ENCODE results near the gene PIP5K1C. TPM values are rescaled to one million over a fixed set of nuclear protein-coding genes. Genes with fewer than 3 reads are reported as not detected.
A peak's percentile ranks its signal among the peaks of the same experiment; 100 is the strongest.
"Not testable (repeated sequence)": the region's sequence is repeated elsewhere in the genome, so short reads cannot be mapped to it uniquely, and the experiment has no call there.

PIP5K1C gene
- total RNA-seq, 1 donor from 2014 or later: 6.3 TPM

GRCh38 chr19:3669947-3670795 is 30.1 kb downstream of the PIP5K1C start:
- Histone ChIP-seq H3K4me1 (ENCODE audit: control insufficient read depth in 3 of 3, insufficient read depth in 3 of 3, low read length in 3 of 3) (peaks cover 32 to 49% (median 44%) of the 10 kb centered on the region in 3 donors), H3K36me3 (ENCODE audit: control insufficient read depth in 3 of 3, insufficient read depth in 3 of 3, low read length in 3 of 3) (peaks cover 0 to 10% (median 5%) of the 10 kb centered on the region in 3 donors), H3K9ac (ENCODE audit: low read depth in 1 of 3, low read length in 3 of 3) (peak overlapping the region; percentile 77 to 81 (median 79)), H3K4me3 (ENCODE audit: low read length in 3 of 3) (peak overlapping the region; percentile 14 to 60 (median 48)), H3K9me3 (ENCODE audit: control insufficient read depth in 3 of 3, low read length in 3 of 3) (no peaks in the 10 kb centered on the region), H3K27me3 (ENCODE audit: control insufficient read depth in 3 of 3, insufficient read depth in 3 of 3, low read length in 3 of 3) (no peaks in the 10 kb centered on the region), H3K27ac (ENCODE audit: low read depth, low read length) (peak overlapping the region; percentile 86)

- peaks cover 32 to 49% (median 44%) of the 10 kb centered on the region in 3 donors for H3K4me1 ChIP-seq (ENCODE audit: control insufficient read depth in 3 of 3, insufficient read depth in 3 of 3, low read length in 3 of 3)
- H3K9ac ChIP-seq (ENCODE audit: low read depth in 1 of 3, low read length in 3 of 3): peak overlapping the region in 1 of 3 donors; percentile 50
- H3K27ac ChIP-seq (ENCODE audit: low read depth, low read length): peak overlapping the region; percentile 86
- H3K27me3 ChIP-seq (ENCODE audit: control insufficient read depth in 3 of 3, insufficient read depth in 3 of 3, low read length in 3 of 3): no peaks in the 10 kb centered on the region
- H3K9me3 ChIP-seq (ENCODE audit: control insufficient read depth in 3 of 3, low read length in 3 of 3): no peaks in the 10 kb centered on the region
- H3K4me3 ChIP-seq (ENCODE audit: low read length in 3 of 3): no peak overlapping the region
- H3K36me3 ChIP-seq (ENCODE audit: control insufficient read depth in 3 of 3, insufficient read depth in 3 of 3, low read length in 3 of 3): peaks cover 3 to 15% (median 7%) of the 10 kb centered on the region in 3 donors
These were observed 31.0 kb downstream of the PIP5K1C start for GRCh38 chr19:3669082-3669946.

DNA sequence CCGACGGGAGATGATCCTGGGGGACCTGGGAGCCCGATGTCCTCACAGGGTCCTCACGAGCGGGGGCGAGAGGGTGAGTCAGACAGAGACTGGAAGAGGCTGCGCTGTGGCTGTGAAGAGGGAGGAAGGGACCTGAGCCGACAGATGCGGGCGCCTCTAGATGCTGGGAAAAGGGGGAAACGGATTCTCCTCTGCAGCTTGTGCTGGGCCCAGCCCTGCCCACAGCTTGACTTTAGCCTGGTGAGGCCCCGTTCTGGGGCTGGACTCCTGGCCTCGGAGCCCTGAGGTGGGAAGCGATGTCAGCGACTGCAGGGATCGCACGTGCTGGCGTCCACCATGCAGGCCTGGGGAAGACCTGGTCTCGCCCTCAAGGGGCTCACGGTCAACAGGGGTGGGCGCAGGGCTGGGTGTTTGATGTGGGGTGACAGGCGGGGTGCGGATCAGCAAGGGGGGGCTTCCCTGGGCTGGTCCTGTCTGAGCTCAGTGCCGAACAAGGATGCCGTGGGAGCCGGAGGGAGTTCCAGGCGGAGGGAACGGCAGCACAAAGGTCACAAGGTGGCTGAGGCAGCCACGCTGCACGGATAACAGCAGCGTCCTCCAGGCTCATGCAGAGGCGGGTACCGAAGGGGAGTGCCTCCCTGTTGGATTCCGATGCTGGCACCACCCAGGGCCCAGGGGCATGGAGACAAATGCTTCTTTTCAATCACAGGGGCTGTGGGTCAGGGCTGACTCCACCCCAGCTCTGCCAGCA is 31.8 kb downstream of the PIP5K1C start:
- H3K27ac ChIP-seq (ENCODE audit: low read depth, low read length): peak overlapping the region; percentile 86
- H3K9me3 ChIP-seq (ENCODE audit: control insufficient read depth in 3 of 3, low read length in 3 of 3): no peaks in the 10 kb centered on the region

GRCh38 chr19:3667766-3668165 is 32.5 kb downstream of the PIP5K1C start:
- H3K36me3 ChIP-seq (ENCODE audit: control insufficient read depth in 3 of 3, insufficient read depth in 3 of 3, low read length in 3 of 3): peaks cover 11 to 24% (median 21%) of the 10 kb centered on the region in 3 donors
- no peak overlapping the region for H3K4me3 ChIP-seq (ENCODE audit: low read length in 3 of 3)
- H3K4me1 ChIP-seq (ENCODE audit: control insufficient read depth in 3 of 3, insufficient read depth in 3 of 3, low read length in 3 of 3): peaks cover 32 to 49% (median 44%) of the 10 kb centered on the region in 3 donors
- no peaks in the 10 kb centered on the region for H3K9me3 ChIP-seq (ENCODE audit: control insufficient read depth in 3 of 3, low read length in 3 of 3)
- no peak overlapping the region for H3K9ac ChIP-seq (ENCODE audit: low read depth in 1 of 3, low read length in 3 of 3)
- H3K27ac ChIP-seq (ENCODE audit: low read depth, low read length): peak overlapping the region; percentile 7
- no peaks in the 10 kb centered on the region for H3K27me3 ChIP-seq (ENCODE audit: control insufficient read depth in 3 of 3, insufficient read depth in 3 of 3, low read length in 3 of 3)

More for the DNA sequence above, 31.8 kb downstream of the PIP5K1C start:
- H3K4me3 ChIP-seq (ENCODE audit: low read length in 3 of 3): no peak overlapping the region
- peaks cover 32 to 49% (median 44%) of the 10 kb centered on the region in 3 donors for H3K4me1 ChIP-seq (ENCODE audit: control insufficient read depth in 3 of 3, insufficient read depth in 3 of 3, low read length in 3 of 3)
- peaks cover 11 to 21% (median 15%) of the 10 kb centered on the region in 3 donors for H3K36me3 ChIP-seq (ENCODE audit: control insufficient read depth in 3 of 3, insufficient read depth in 3 of 3, low read length in 3 of 3)
- H3K27me3 ChIP-seq (ENCODE audit: control insufficient read depth in 3 of 3, insufficient read depth in 3 of 3, low read length in 3 of 3): no peaks in the 10 kb centered on the region
- H3K9ac ChIP-seq (ENCODE audit: low read depth in 1 of 3, low read length in 3 of 3): peak overlapping the region in 1 of 3 donors; percentile 8

DNA sequence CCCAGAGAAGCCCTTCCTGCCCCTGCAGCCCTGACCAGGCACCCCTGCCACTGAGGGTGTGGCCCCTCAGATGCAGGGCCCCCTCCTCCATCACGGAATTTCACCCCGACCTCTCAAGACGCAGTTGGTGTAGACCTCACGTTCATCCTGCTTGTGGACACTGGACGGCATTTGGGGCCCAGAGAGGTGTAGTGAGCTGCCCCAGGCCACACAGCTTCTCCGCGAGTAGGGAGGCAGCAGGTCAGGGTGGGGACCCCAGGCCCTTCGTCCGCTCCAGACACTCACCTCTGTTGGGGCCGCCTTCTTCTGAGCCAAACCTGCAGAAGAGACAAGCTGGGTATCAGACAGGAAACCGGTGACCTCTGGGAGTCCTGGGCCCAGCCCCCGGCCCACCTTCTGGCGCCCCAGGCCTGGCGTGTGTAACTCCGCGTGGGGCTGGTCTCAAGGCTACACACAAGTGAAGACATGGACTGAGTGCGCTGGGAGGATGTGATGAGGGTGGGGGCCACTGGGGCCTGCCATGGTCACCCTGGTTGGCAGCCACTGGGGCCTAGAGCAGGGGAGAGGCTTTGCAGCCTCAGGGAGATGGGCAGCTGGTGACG is 33.1 kb downstream of the PIP5K1C start:
- Histone ChIP-seq H3K36me3 (ENCODE audit: control insufficient read depth in 3 of 3, insufficient read depth in 3 of 3, low read length in 3 of 3) (peaks cover 11 to 24% (median 21%) of the 10 kb centered on the region in 3 donors), H3K27ac (ENCODE audit: low read depth, low read length) (no peak overlapping the region), H3K27me3 (ENCODE audit: control insufficient read depth in 3 of 3, insufficient read depth in 3 of 3, low read length in 3 of 3) (no peaks in the 10 kb centered on the region), H3K9me3 (ENCODE audit: control insufficient read depth in 3 of 3, low read length in 3 of 3) (no peaks in the 10 kb centered on the region), H3K4me3 (ENCODE audit: low read length in 3 of 3) (no peak overlapping the region), H3K4me1 (ENCODE audit: control insufficient read depth in 3 of 3, insufficient read depth in 3 of 3, low read length in 3 of 3) (peaks cover 29 to 44% (median 39%) of the 10 kb centered on the region in 3 donors), H3K9ac (ENCODE audit: low read depth in 1 of 3, low read length in 3 of 3) (no peak overlapping the region)

- Histone ChIP-seq H3K9ac (ENCODE audit: low read depth in 1 of 3, low read length in 3 of 3) (peak overlapping the region in 1 of 3 donors; percentile 40), H3K4me1 (ENCODE audit: control insufficient read depth in 3 of 3, insufficient read depth in 3 of 3, low read length in 3 of 3) (peaks cover 23 to 39% (median 34%) of the 10 kb centered on the region in 3 donors), H3K36me3 (ENCODE audit: control insufficient read depth in 3 of 3, insufficient read depth in 3 of 3, low read length in 3 of 3) (peaks cover 14 to 26% (median 24%) of the 10 kb centered on the region in 3 donors)
- not testable (repeated sequence) for H3K4me3 ChIP-seq (ENCODE audit: low read length in 3 of 3); H3K9me3 ChIP-seq (ENCODE audit: control insufficient read depth in 3 of 3, low read length in 3 of 3); H3K27me3 ChIP-seq (ENCODE audit: control insufficient read depth in 3 of 3, insufficient read depth in 3 of 3, low read length in 3 of 3); H3K27ac ChIP-seq (ENCODE audit: low read depth, low read length)
These were observed 33.8 kb downstream of the PIP5K1C start for GRCh38 chr19:3666545-3666856.

GRCh38 chr19:3665681-3666544 is 34.4 kb downstream of the PIP5K1C start:
- Histone ChIP-seq H3K36me3 (ENCODE audit: control insufficient read depth in 3 of 3, insufficient read depth in 3 of 3, low read length in 3 of 3) (peaks cover 18 to 30% (median 25%) of the 10 kb centered on the region in 3 donors), H3K9ac (ENCODE audit: low read depth in 1 of 3, low read length in 3 of 3) (peak overlapping the region in 1 of 3 donors; percentile 40), H3K4me3 (ENCODE audit: low read length in 3 of 3) (no peak overlapping the region), H3K27me3 (ENCODE audit: control insufficient read depth in 3 of 3, insufficient read depth in 3 of 3, low read length in 3 of 3) (no peaks in the 10 kb centered on the region), H3K9me3 (ENCODE audit: control insufficient read depth in 3 of 3, low read length in 3 of 3) (no peaks in the 10 kb centered on the region), H3K4me1 (ENCODE audit: control insufficient read depth in 3 of 3, insufficient read depth in 3 of 3, low read length in 3 of 3) (peaks cover 21 to 37% (median 32%) of the 10 kb centered on the region in 3 donors), H3K27ac (ENCODE audit: low read depth, low read length) (no peak overlapping the region)

GRCh38 chr19:3664879-3665642 is 35.2 kb downstream of the PIP5K1C start:
- Histone ChIP-seq H3K9ac (ENCODE audit: low read depth in 1 of 3, low read length in 3 of 3) (peak overlapping the region in 1 of 3 donors; percentile 8), H3K4me3 (ENCODE audit: low read length in 3 of 3) (no peak overlapping the region), H3K27ac (ENCODE audit: low read depth, low read length) (no peak overlapping the region), H3K4me1 (ENCODE audit: control insufficient read depth in 3 of 3, insufficient read depth in 3 of 3, low read length in 3 of 3) (peaks cover 18 to 36% (median 29%) of the 10 kb centered on the region in 3 donors), H3K9me3 (ENCODE audit: control insufficient read depth in 3 of 3, low read length in 3 of 3) (no peaks in the 10 kb centered on the region), H3K27me3 (ENCODE audit: control insufficient read depth in 3 of 3, insufficient read depth in 3 of 3, low read length in 3 of 3) (no peaks in the 10 kb centered on the region), H3K36me3 (ENCODE audit: control insufficient read depth in 3 of 3, insufficient read depth in 3 of 3, low read length in 3 of 3) (peaks cover 18 to 34% (median 29%) of the 10 kb centered on the region in 3 donors)

Data from skeletal muscle tissue (tissue), 4 donors.